ENCODE measurements around the gene PWWP2B.

Gene PWWP2B

GRCh38 chr10:132403511-132404168 lies 6.6 kb downstream of the PWWP2B start:
- H3K4me1 Mint-ChIP-seq = peaks cover 30% of the 10 kb centered on the region
- DNase-seq (ENCODE audit: low spot score in 2 of 2) = no peak

GRCh38 chr10:132404169-132404880 lies 7.3 kb downstream of the PWWP2B start:
- Mint-ChIP-seq H3K27ac (no peak overlapping the region), H3K9me3 (no peaks in the 10 kb centered on the region), H3K36me3 (peaks cover 5% of the 10 kb centered on the region), H3K4me3 (no peak overlapping the region), H3K4me1 (peaks cover 25% of the 10 kb centered on the region)
- no peak for ATAC-seq
- no peak for DNase-seq (ENCODE audit: low spot score in 2 of 2)

More at GRCh38 chr10:132403511-132404168, 6.6 kb downstream of the PWWP2B start:
- Mint-ChIP-seq H3K36me3 (peaks cover 5% of the 10 kb centered on the region), H3K9me3 (no peaks in the 10 kb centered on the region), H3K4me3 (no peak overlapping the region), H3K27ac (no peak overlapping the region)
- no peak for ATAC-seq

- no peaks in the 10 kb centered on the region for H3K9me3 Mint-ChIP-seq
- ATAC-seq = no peak
- H3K27ac Mint-ChIP-seq = no peak overlapping the region
- H3K4me3 Mint-ChIP-seq = no peak overlapping the region
- H3K4me1 Mint-ChIP-seq = peaks cover 23% of the 10 kb centered on the region
- DNase-seq (ENCODE audit: low spot score in 2 of 2) = no peak
- peaks cover 5% of the 10 kb centered on the region for H3K36me3 Mint-ChIP-seq
These were observed 8.0 kb downstream of the PWWP2B start for GRCh38 chr10:132404911-132405462.

GRCh38 chr10:132405463-132405991 lies 8.5 kb downstream of the PWWP2B start:
- Mint-ChIP-seq H3K9me3 (no peaks in the 10 kb centered on the region), H3K27ac (no peak overlapping the region), H3K4me1 (peaks cover 23% of the 10 kb centered on the region), H3K4me3 (no peak overlapping the region), H3K36me3 (peaks cover 5% of the 10 kb centered on the region)
- no peak for ATAC-seq
- no peak for DNase-seq (ENCODE audit: low spot score in 2 of 2)

- no peak overlapping the region for H3K27ac Mint-ChIP-seq
- ATAC-seq (no peak), DNase-seq (ENCODE audit: low spot score in 2 of 2) (no peak)
- peaks cover 23% of the 10 kb centered on the region for H3K4me1 Mint-ChIP-seq
- peaks cover 5% of the 10 kb centered on the region for H3K36me3 Mint-ChIP-seq
- no peak overlapping the region for H3K4me3 Mint-ChIP-seq
- H3K9me3 Mint-ChIP-seq = no peaks in the 10 kb centered on the region
These were observed 9.2 kb downstream of the PWWP2B start for GRCh38 chr10:132406181-132406580.

- H3K27ac Mint-ChIP-seq = no peak overlapping the region
- ATAC-seq (no peak), DNase-seq (ENCODE audit: low spot score in 2 of 2) (no peak)
- peaks cover 5% of the 10 kb centered on the region for H3K36me3 Mint-ChIP-seq
- no peak overlapping the region for H3K4me3 Mint-ChIP-seq
- no peaks in the 10 kb centered on the region for H3K9me3 Mint-ChIP-seq
- H3K4me1 Mint-ChIP-seq = peaks cover 23% of the 10 kb centered on the region
These were observed 9.8 kb downstream of the PWWP2B start for GRCh38 chr10:132406750-132407149.

- Mint-ChIP-seq H3K9me3 (no peaks in the 10 kb centered on the region), H3K4me3 (peak overlapping the region; percentile 26), H3K27ac (peak overlapping the region; percentile 32), H3K4me1 (peaks cover 23% of the 10 kb centered on the region), H3K36me3 (peaks cover 5% of the 10 kb centered on the region)
- ATAC-seq (no peak), DNase-seq (ENCODE audit: low spot score in 2 of 2) (no peak)
These were observed 10.3 kb downstream of the PWWP2B start for GRCh38 chr10:132407243-132407746.

GRCh38 chr10:132407846-132408278 lies 10.9 kb downstream of the PWWP2B start:
- no peak for DNase-seq (ENCODE audit: low spot score in 2 of 2)

GRCh38 chr10:132408367-132408781 lies 11.4 kb downstream of the PWWP2B start:
- H3K9me3 Mint-ChIP-seq = no peaks in the 10 kb centered on the region
- peaks cover 23% of the 10 kb centered on the region for H3K4me1 Mint-ChIP-seq
- peaks cover 5% of the 10 kb centered on the region for H3K36me3 Mint-ChIP-seq
- ATAC-seq = peak; percentile 31
- H3K27ac Mint-ChIP-seq = peak overlapping the region; percentile 32
- peak overlapping the region; percentile 26 for H3K4me3 Mint-ChIP-seq
- DNase-seq (ENCODE audit: low spot score in 2 of 2) = no peak

More at GRCh38 chr10:132407846-132408278, 10.9 kb downstream of the PWWP2B start:
- Mint-ChIP-seq H3K9me3 (no peaks in the 10 kb centered on the region), H3K27ac (peak overlapping the region; percentile 32), H3K36me3 (peaks cover 5% of the 10 kb centered on the region), H3K4me1 (peaks cover 23% of the 10 kb centered on the region), H3K4me3 (peak overlapping the region; percentile 26)
- ATAC-seq = peak; percentile 6

- Mint-ChIP-seq H3K9me3 (no peaks in the 10 kb centered on the region), H3K4me3 (no peak overlapping the region), H3K4me1 (peaks cover 29% of the 10 kb centered on the region), H3K27ac (no peak overlapping the region), H3K36me3 (peaks cover 5% of the 10 kb centered on the region)
- ATAC-seq (peak; percentile 15), DNase-seq (ENCODE audit: low spot score in 2 of 2) (no peak)
These were observed 12.0 kb downstream of the PWWP2B start for GRCh38 chr10:132408823-132409666.

GRCh38 chr10:132409667-132410028 lies 12.6 kb downstream of the PWWP2B start:
- peaks cover 31% of the 10 kb centered on the region for H3K4me1 Mint-ChIP-seq
- no peaks in the 10 kb centered on the region for H3K9me3 Mint-ChIP-seq
- H3K36me3 Mint-ChIP-seq = peaks cover 5% of the 10 kb centered on the region
- DNase-seq (ENCODE audit: low spot score in 2 of 2) (no peak), ATAC-seq (no peak)
- peak overlapping the region; percentile 74 for H3K27ac Mint-ChIP-seq
- no peak overlapping the region for H3K4me3 Mint-ChIP-seq

GRCh38 chr10:132410056-132410778 lies 13.2 kb downstream of the PWWP2B start:
- peaks cover 5% of the 10 kb centered on the region for H3K36me3 Mint-ChIP-seq
- H3K4me3 Mint-ChIP-seq = no peak overlapping the region
- no peak for ATAC-seq
- no peaks in the 10 kb centered on the region for H3K9me3 Mint-ChIP-seq
- no peak for DNase-seq (ENCODE audit: low spot score in 2 of 2)
- peak overlapping the region; percentile 74 for H3K27ac Mint-ChIP-seq
- peaks cover 34% of the 10 kb centered on the region for H3K4me1 Mint-ChIP-seq

GRCh38 chr10:132410779-132411532 lies 14.0 kb downstream of the PWWP2B start:
- Mint-ChIP-seq H3K36me3 (peaks cover 5% of the 10 kb centered on the region), H3K27ac (peak overlapping the region; percentile 17), H3K9me3 (no peaks in the 10 kb centered on the region), H3K4me3 (no peak overlapping the region), H3K4me1 (peaks cover 40% of the 10 kb centered on the region)
- ATAC-seq = no peak
- no peak for DNase-seq (ENCODE audit: low spot score in 2 of 2)

Measured in stimulated activated effector memory CD8-positive, alpha-beta T cell treated with anti-CD3 and anti-CD28 coated beads, Interleukin-12 subunit alpha, Interleukin-12 subunit beta, amount 100 ng/mL, for 72 hours (primary cell).